Measurements from ENCODE around the gene PHLPP1. TPM values are rescaled to one million over a fixed set of nuclear protein-coding genes. Genes with fewer than 3 reads are reported as not detected.

Gene PHLPP1
- total and polyA plus RNA-seq, 2 of the 4 experiments (the other 2 are of a cell fraction), result 3.3 to 3.6 TPM

GRCh38 chr18:62828091-62828640 lies 112.8 kb downstream of the PHLPP1 start:
- no TSS peak for BruUV-seq (replicated peaks)
- no CpG with 5 or more reads among the region's 3 CpGs for WGBS, 2 experiments (ENCODE audit: extremely low coverage in 2 of 2, insufficient read length in 1 of 2)
- H3K79me1 ChIP-seq (ENCODE audit: low read depth in 1 of 2, low read length in 2 of 2), result peaks cover 0 to 18% of the 10 kb centered on the region in 2 experiments; a peak in 3 of 4 replicates
- H2AK5ac ChIP-seq (ENCODE audit: low read depth, low read length), result no peak overlapping the region
- no peak overlapping the region for H2BK5ac ChIP-seq (ENCODE audit: low read depth, low read length, poor library complexity, severe bottlenecking)
- dilution Hi-C loops (cut with HindIII; ENCODE audit: low sequenced_read_pairs, unreplicated experiment) (no loop called here), intact Hi-C loops (cut with micrococcal nuclease) (no loop called here), in situ Hi-C loops (cut with MboI; ENCODE audit: low sequenced_read_pairs) (no loop called here)
- no peak for TF ChIP-seq MXI1 (IDR thresholded peaks at IDR 0.05; ENCODE audit: borderline replicate concordance, low read depth, low read length)
- no peak for TF ChIP-seq SMC3 (IDR thresholded peaks at IDR 0.05; ENCODE audit: low read depth, low read length)
- no peak for TF ChIP-seq POLR2A (IDR thresholded peaks at IDR 0.05; ENCODE audit: low read depth, low read length)
- no peak for TF ChIP-seq FOS (IDR thresholded peaks at IDR 0.05; ENCODE audit: low read depth, low read length)
- 0 out of 2 replicates have a peak, but pooled peaks cover 2% of the 10 kb centered on the region for H3K36me3 ChIP-seq (ENCODE audit: control insufficient read depth, insufficient read depth, low read length)
- H4K5ac ChIP-seq (ENCODE audit: low read depth, low read length), result no peak overlapping the region
- H3K4me3 ChIP-seq (ENCODE audit: insufficient read depth, low read depth, low read length), result no peak overlapping the region
- H3K23ac ChIP-seq (ENCODE audit: low read depth, low read length), result 0 out of 2 replicates have a peak overlapping the region, but pooled peaks have one; percentile 31
- no peak overlapping the region for H2BK120ac ChIP-seq (ENCODE audit: low read depth, low read length)
- no peaks in the 10 kb centered on the region for H3K27me3 ChIP-seq (ENCODE audit: control insufficient read depth, insufficient read depth, low read length)
- no peaks in the 10 kb centered on the region for H4K20me1 ChIP-seq (ENCODE audit: insufficient read depth, low read length)
- no peak overlapping the region for H2AFZ ChIP-seq (replicated peaks; ENCODE audit: low read length, poor library complexity)
- CTCF ChIA-PET, result no interaction called here
- DNase-seq (peak; percentile 41), ATAC-seq (ENCODE audit: low read depth) (no peak)
- no peak overlapping the region for H2BK20ac ChIP-seq (ENCODE audit: low read depth, low read length)
- no peak overlapping the region for H3K14ac ChIP-seq (replicated peaks; ENCODE audit: low read depth, low read length)
- H3K9me3 ChIP-seq (ENCODE audit: control insufficient read depth, insufficient read depth, low read length), result no peaks in the 10 kb centered on the region
- H2AK9ac ChIP-seq (replicated peaks; ENCODE audit: low read depth, low read length, poor library complexity), result no peak overlapping the region
- no peak overlapping the region for H2BK15ac ChIP-seq (ENCODE audit: low read depth, low read length)
- 0 out of 4 replicates have a peak overlapping the region, but pooled peaks of 1 of the 2 experiments have one; percentile 40 for H4K8ac ChIP-seq (ENCODE audit: low read depth in 2 of 2, low read length in 2 of 2)
- no peak overlapping the region for H3K4ac ChIP-seq (ENCODE audit: low read depth, low read length)
- no peak overlapping the region for H3K4me2 ChIP-seq (ENCODE audit: low read depth, low read length)
- H4K91ac ChIP-seq (ENCODE audit: insufficient read depth, low read depth, low read length), result no peak overlapping the region
- POLR2A ChIA-PET (ENCODE audit: unreplicated experiment), result no interaction called here
- H3K9me1 ChIP-seq (ENCODE audit: insufficient read depth, low read length), result peaks cover 3% of the 10 kb centered on the region; the same call in 1 of the 2 replicates
- no peak overlapping the region for H3K27ac ChIP-seq (ENCODE audit: insufficient read depth, low read length)
- no peak overlapping the region for H3K56ac ChIP-seq (ENCODE audit: extremely low read depth, insufficient read depth, low read length)
- no peak overlapping the region for H3K9ac ChIP-seq (ENCODE audit: low read depth, low read length)
- H3K18ac ChIP-seq (ENCODE audit: low read depth, low read length), result no peak overlapping the region
- H3K4me1 ChIP-seq (ENCODE audit: control insufficient read depth, insufficient read depth, low read length), result peaks cover 1% of the 10 kb centered on the region; the same call in 1 of the 2 replicates

Measured in IMR-90 (cell line).